GM19193 (cell line): ENCODE measurements around the gene ATF3.

Experiments
- POLR2A ChIP-seq: IDR thresholded peaks from 4 replicates; pipeline ENCODE4 v1.6.1; 2011; ENCODE audit not compliant: insufficient read depth, insufficient read length; ENCODE audit errors: extremely low read depth

ATF3 gene

DNA sequence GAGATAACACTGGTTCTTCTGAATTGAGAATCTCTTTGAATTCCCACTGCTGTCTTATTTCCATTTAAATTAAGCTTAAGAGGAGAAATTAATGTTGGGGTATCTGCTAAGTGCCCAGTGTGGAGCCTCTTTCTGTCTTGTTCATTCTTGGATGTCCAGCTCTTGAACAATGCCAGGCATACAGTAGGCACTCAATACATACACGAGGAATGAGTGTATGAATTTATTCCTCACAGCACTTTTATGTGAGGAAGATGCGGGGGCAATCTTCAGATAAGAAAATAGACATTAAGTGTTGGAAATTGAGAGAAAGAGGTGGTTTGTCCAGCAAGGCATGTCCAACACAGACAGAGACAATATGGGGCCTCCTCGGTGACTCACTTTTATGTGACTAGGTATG, 11.8 kb upstream of the ATF3 start:
- no peak for TF ChIP-seq POLR2A

DNA sequence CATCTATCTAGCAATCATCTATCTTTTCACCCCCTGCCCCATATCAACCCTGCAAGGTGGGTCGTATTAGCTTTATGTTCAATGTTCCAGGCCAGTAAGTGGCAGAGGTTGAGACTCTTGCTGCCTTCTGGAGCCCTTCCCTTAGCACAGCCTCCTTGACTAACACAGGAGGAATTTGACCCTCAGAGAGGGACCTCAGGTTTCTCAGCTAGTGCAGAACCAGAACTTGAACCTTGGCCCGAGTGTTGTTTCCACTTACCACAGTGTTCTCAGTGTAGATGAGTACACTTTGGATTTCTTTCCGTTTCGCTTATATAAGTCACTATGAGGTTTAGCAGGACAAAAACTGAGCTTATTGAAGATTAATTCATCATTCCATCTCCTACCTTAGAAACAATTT, 11.1 kb upstream of the ATF3 start:
- no peak for TF ChIP-seq POLR2A

DNA sequence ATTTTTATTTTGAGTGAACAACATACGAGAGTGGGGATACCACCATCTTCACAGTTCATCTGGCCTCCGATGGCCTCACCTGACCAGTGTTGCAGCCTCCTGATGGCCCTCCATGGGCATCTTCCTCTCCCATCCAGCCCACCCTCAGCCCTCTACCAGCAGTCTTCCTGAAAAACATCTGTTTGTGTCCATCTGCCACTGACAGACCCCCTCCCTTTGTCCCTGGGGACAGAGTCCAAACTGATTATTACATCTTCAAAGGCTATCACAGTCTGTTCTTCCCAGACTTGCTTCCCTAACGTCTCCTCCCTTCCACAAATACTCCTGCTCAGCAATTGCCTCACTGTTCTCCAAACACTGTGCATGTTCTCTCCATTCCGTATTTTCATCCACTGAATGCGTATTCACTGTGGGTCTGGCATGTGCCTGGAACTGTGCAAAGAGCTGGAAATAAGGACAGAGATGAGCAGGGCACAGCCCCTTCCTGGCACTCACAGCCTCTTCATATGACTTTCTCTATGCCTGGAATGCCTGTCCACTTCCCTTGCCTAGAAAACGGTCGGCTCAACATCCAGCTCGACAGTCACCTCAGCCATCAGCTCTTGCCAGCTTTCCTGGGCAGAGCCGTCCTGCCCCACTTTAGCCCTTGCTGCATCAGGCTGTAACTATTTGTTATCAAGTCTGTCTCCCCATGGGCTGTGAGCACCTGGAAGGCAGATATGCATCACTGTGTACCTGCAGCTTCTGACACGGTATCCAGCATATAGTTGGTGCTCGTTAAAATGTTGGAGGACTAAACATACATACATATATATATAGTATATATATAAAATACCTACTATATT, 8.3 kb upstream of the ATF3 start:
- no peak for TF ChIP-seq POLR2A

DNA sequence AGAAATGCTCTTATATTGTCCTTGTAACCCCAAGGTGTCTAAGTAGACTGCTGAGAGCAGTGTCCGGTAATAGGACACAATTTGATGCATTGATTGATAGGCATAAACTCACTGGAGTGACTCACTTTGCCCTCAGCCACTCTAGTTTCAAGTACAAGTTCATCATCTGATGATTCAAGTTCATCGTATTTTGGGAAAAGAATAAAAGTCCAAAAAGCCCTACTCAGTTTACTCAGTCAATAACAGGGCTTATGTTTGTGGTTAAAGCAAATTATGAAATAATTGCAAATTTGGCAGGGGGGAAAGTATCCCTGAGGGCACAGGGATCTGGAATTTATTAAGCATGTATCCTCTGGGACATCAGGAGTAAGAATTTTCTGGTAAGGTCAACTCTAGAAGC, 7.6 kb upstream of the ATF3 start:
- TF ChIP-seq POLR2A = no peak

DNA sequence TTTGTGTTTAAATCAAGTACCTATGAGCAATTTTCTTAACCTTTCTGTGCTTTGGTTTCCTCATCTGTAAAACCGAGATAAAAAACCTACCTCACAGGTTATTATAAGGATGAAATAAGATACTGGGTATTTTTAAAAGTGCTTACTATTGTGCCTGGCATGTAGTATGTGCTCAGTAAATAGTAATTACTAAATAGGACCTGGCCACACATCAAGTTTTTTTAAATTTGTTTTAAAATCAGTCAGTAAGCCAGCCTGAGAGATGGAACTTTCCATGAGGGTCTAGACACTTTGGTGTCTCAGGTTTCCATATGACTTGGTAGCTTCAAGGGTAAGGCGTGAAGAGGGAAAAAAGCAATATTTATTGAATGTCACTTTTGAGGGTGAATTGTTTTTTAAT, 7.0 kb upstream of the ATF3 start:
- TF ChIP-seq POLR2A = no peak

DNA sequence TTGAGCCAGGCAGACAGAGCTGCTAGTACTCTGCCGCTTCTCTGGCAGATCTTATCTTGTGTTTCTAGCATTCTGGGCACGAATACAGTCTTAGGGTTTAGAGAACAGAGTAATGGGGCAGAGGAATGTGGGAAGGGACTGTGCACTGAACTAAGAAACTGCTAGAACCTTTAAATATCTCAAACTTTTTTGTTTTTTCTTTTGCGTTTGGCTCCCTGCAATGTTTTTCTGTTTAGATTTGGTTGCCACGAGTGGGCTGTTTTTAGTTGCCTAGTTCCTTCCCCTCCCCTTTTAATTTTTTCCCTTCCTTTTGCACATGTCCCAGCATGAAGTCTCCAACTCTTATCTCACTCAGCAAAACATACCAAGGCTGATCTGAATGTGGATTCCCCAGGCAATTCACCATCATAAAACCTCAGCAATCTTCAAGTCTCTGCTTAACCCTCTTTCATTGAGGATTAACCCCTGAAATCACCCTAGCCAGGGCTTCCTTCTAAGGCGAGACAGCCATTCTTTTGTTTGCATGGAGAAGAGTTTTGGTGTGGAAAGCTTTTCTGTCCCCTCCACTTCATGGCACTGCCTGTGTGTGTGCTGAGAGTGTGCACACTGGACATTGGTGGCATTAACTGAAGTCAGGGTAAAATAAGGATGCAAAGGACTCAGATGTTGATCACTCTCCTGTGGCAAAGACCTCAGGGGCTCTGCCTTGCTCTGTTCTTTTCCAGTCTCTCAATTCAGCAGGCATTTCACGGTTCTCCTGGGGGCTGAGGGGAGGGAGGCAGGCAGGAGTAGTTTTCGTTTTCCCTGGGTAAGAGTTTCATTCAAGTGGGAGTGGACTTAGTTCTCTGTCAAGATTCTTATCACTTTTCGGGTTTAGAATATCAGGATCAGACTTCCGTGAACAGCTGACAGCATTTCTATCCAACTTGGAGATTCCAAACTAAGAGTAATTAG, 2.8 kb upstream of the ATF3 start:
- no peak for TF ChIP-seq POLR2A

DNA sequence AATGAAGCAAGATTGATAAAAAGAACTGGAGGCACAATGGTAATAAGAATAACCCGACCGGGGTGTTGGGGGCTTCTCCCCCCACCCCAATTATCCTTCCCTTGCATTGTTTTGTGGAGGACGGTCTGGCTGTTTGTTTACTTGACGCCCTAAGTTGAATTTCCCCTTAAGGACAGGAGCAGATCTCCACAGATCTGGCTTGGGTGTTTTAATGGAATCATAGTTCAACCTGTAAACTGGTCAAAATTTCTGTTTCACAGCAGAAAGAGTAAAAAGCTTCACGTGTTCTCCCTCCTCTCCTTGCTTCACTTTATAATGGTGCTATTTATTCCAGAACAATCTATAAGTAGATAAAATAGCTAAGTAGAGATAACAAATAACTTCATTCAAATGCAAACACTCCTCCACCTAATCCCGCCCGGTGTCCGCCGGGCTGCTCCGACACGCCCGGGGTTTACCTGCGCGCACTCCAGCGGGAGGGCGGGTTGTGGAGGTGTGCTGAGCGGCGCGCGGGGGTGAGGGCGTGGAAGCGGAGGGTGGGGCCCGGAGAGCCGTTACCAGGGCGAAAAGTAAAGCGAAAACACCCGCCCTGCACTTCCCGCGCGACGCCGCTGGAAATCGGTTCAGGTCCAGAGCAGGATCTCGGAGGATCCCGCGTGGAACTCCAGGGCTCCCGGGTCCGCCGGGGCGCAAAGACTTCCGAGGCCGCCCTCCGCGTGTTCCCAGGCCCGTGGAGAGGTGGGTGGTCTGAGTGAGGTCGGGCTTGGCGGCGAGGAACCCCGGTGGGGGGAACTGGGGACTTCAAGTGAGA, 2.0 kb upstream of the ATF3 start:
- TF ChIP-seq POLR2A = peak; percentile 19

DNA sequence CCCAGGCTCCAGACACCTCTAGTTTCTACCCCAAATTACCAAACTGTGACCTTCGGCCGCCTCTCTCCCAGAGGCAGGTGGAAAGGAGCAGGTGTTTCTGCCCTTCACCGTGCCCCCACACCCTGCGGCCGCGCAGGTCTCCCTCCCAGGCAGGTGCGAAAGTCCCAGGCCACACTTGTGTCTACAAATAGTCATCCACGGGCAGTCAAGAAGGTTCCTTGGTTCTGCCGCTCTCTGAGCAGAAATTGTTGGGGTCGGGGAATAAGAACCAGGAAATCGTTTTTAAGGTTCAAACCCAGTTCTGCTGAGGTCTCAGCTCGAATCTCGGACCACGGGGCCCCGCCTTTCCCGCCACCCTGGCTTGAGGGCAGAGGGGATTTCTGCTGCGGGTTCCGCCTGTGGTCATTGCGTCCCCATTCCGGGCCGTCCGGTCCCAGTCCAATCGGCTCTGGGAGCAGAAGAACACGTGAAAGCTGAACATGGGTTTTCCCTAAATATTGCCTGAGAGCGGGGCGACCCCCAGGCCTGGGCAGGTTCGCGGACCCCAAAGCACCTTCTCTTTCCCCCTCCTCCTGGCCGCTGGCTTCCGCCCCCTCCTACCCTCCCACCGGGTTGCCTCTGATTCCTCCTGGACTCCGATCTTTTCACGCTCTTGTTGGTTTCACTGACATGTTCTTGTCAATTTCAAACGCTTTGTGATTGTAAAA, 1.2 kb upstream of the ATF3 start:
- peak; percentile 22 for TF ChIP-seq POLR2A

DNA sequence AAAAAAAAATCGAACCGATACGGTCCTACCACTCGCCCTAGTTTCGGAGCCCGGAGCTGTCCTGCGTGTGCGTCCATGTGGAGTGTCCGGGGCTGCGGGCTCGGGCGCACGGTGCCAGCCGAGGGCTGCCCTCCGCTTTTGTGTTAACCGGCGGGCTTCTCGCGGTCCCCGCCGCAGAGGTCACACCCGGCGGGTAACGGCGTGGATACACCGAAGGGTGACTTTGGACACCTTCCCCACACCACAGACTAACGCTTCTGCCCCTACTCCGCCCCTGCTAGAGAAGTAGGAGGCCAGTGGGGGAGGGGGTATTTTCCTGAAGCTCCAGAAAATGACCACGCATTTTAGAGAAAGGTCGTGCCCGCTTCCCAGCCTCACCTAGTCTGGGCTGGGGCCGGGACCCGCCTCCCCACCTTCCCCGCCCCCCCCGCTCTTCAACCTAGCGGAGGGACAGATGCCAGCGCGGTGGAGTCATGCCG, 609 bp upstream of the ATF3 start:
- TF ChIP-seq POLR2A = no peak

DNA sequence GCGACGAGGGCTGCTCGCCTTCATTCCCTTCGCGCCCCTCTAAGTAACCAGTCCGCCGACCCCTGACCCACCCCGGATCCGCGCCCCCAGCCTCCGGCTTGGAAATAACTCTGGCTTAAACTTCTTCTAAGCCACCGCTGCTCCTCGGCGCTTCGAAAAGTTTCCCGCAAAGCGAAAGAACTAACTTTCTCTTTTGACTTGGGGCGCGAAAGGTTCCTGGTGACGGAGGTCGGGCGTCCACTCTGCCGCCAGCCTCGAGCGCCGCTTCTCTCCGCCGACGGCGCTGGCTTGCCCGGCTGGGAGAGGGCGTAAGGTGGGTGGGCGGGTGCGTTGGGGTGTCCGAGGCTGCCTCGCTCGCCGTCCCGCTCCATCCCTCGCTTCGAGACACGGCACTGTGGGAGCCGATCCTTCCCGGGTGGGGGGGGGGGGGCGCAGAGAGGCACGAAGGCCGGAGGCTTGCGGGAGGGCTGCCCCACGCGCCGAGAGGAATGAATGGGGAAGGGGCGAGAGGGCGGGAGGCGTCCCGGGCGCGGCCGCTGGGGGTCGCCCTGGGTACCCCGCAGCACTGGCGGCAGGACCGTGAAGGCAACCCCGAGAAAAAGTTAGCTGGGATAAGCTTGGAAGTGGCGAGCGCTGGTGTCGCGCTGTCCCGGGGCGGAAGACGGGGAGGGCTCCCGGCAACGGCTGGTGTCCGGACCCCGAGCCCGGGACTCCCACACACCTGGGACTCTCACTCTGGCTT, 569 bp downstream of the ATF3 start:
- TF ChIP-seq POLR2A = peak; percentile 49

DNA sequence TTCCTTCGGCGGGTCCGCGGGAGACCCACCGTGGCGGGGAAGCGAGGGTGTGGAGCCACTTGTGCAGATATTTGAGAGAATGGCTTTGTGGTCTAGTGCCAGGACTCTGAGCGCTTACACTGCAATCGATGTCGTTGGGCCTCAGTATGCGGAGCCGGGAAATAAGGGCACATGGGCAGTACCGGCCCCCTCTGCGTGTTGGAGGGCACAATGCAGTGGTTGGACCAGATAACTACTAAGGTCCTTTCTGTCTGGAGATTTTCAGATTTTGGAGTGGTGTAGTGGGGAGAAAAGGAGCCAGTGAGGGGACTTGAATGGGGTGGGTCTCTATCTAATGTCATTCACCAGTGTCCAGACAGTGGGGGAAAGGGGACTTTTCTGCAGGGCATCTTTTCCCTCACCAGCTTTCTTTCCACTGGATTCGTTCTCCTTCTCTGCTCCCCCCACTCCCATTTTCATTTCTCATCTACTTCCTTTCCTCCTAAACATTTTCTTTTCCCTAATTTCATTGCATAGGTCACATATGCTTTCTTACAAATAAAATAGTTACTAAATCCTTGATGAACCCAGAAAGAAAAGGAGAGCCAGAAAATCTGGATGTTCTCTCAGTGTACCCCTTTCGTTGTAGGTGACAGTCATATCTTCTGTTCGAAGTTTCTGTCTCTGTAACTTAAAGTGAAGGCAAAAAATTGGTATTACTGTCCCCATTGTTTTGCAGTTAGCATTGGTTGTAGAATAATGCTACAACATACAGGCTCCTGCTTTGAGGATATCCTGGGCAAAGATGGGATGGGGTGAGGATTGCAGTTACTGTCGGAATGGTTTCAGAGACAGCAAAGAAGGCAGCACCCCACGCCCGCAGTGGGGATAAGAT, 1.4 kb downstream of the ATF3 start:
- peak; percentile 15 for TF ChIP-seq POLR2A

DNA sequence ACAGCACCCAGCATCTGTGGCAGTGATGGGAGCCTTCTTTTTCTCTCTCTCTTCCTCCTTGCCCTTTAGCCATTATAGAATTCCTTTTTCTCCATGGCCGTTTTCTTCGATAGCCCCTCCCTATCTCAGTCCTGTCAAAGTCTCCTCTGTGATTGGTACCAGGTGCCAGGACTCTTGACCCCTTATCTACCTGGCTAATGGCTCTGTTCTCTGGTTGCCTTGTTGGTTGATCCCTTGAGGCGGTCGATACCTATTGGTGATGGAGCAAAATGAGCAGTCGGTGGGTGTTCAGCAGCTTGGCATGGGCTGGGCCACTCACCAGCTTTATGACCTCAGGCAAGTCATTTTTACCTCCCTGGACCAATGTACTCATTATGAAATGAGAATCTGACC, 2.0 kb downstream of the ATF3 start:
- no peak for TF ChIP-seq POLR2A

DNA sequence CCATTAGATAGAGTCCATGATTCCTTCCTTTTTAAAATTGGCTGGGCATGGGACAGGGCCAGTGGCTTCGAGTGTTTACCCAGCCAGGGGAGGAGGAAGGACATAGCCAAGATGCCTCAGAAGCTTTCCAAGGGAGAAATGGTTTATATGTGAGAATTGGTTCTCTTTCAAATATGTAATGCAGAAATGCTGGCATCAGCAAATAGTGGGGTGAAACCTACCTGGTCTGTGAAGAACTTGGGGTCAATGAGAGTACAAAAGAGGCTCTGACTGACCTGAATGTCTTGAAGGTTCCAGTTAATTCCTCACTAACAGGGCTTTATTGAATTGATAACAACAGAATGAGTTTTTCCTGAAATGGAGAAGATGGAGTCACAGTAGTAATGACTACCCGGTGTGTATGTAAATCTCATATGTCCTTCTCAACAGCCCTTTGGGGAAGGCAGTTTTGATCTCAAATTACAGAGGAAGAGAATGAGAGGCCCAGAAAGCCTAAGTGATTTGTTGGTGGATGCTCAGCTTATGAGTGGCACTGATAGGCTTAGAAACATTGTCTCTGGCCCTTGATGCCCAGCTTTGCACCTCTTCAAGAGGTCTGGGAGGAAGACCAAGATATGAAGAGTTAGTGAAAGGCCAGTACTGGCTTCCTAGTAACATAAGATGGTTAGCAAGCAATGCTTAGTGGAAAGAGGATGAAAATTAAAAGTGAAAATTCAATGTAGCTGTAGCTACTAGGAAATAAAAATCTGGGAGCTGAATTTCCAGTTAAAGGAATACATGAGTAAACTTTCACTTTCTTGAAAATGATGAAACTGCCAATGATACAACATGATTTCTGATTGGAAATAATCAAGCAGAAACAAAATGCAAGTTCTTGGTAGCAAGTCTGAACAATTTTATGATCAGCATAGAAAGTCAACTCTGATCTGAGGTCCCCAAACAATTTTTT, 2.7 kb downstream of the ATF3 start:
- TF ChIP-seq POLR2A = no peak
